Measurements from ENCODE around the gene SRPK2.

Gene SRPK2

DNA sequence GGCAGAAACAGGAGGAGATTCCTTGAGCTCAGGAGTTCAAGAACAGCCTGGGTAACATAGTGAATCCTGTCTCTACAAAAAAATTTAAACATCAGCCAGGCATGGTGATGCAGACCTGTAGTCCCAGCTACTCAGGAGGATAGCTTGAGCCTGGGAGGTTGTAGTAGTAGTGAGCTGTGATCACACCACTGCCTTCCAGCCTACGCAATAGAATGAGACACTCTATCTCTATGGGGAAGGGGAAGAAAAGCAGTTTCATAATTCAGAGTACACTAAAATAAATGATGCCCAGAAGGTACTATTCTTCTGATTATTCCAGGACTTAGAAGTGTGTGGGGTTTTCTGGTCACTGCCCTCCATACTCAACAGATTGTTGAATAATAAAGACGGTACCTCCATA lies 197.4 kb downstream of the SRPK2 start:
- no peak for TF ChIP-seq POLR2A (IDR thresholded peaks at IDR 0.05; ENCODE audit: extremely low read depth, insufficient read length)
- TF ChIP-seq, protein P1, sequence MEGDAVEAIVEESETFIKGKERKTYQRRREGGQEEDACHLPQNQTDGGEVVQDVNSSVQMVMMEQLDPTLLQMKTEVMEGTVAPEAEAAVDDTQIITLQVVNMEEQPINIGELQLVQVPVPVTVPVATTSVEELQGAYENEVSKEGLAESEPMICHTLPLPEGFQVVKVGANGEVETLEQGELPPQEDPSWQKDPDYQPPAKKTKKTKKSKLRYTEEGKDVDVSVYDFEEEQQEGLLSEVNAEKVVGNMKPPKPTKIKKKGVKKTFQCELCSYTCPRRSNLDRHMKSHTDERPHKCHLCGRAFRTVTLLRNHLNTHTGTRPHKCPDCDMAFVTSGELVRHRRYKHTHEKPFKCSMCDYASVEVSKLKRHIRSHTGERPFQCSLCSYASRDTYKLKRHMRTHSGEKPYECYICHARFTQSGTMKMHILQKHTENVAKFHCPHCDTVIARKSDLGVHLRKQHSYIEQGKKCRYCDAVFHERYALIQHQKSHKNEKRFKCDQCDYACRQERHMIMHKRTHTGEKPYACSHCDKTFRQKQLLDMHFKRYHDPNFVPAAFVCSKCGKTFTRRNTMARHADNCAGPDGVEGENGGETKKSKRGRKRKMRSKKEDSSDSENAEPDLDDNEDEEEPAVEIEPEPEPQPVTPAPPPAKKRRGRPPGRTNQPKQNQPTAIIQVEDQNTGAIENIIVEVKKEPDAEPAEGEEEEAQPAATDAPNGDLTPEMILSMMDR (IDR thresholded peaks at IDR 0.05; ENCODE audit: low read depth, low read length), result no peak
- TF ChIP-seq, protein P2, sequence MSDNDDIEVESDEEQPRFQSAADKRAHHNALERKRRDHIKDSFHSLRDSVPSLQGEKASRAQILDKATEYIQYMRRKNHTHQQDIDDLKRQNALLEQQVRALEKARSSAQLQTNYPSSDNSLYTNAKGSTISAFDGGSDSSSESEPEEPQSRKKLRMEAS (IDR thresholded peaks at IDR 0.05; ENCODE audit: low read depth, low read length), result no peak
- DNase-seq (ENCODE audit: low read depth), result no peak
- H3K4me3 ChIP-seq (ENCODE audit: low read depth, low read length), result no peak overlapping the region

DNA sequence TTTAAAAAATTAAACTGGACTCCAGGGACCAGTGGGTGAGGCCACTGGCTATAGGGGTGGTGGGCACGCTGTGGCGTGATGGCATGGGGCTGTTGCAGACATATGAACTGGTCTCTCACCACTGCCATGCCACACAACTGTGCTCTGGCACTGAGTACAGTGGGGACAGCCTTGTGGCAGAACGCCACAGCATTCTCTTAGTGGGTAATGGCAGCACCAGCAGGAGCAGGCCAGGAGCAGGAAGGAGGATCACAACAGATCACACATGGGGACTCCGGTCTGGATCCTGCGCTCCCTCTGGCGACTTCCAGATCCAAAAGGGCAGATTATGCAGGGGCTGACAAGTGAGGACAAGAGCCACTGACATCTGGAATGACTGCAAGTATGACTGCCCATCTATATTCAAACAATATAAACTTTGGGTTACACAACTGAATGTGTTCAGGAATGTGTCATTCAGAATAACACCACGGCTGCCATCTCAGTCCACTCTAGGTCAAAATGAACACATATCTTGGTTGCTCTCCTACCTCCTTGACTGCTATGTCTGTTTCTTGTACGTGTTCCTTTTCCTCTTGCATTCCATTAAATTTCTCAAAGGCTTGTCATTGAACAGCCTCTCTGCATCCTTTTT lies 198.7 kb downstream of the SRPK2 start:
- DNase-seq (ENCODE audit: low read depth), result no peak
- no peak for TF ChIP-seq MYC (IDR thresholded peaks at IDR 0.05; ENCODE audit: low read depth, low read length)
- TF ChIP-seq, protein P1 (IDR thresholded peaks at IDR 0.05; ENCODE audit: low read depth, low read length), result no peak
- TF ChIP-seq, protein P2 (IDR thresholded peaks at IDR 0.05; ENCODE audit: low read depth, low read length), result no peak
- TF ChIP-seq POLR2A (IDR thresholded peaks at IDR 0.05; ENCODE audit: extremely low read depth, insufficient read length), result no peak

DNA sequence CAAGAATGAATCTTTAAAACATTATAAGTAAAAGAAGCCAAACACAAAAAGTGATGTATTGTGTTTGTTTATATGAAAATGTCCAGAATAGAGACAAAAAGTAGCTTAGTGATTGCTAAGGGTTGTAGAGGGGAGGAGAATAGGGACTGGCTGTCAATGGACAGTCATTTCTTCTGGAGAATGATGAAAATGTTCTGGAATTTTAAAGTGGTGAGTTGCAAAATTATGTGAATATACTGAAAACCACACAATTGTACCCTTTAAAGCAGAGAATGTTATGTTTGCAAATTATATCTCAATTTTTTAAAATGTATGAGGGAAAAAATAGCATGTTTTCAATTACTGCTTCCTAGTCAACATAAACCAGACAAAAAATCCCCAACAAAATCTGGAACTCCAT lies 200.5 kb downstream of the SRPK2 start:
- no peak for DNase-seq (ENCODE audit: low read depth)
- TF ChIP-seq, protein P2 (IDR thresholded peaks at IDR 0.05; ENCODE audit: low read depth, low read length), result no peak
- TF ChIP-seq, protein P1 (IDR thresholded peaks at IDR 0.05; ENCODE audit: low read depth, low read length), result no peak
- TF ChIP-seq POLR2A (IDR thresholded peaks at IDR 0.05; ENCODE audit: extremely low read depth, insufficient read length) (no peak), MYC (IDR thresholded peaks at IDR 0.05; ENCODE audit: low read depth, low read length) (no peak)
- H3K4me3 ChIP-seq (ENCODE audit: low read depth, low read length), result no peak overlapping the region

More for the DNA sequence above, 198.7 kb downstream of the SRPK2 start:
- no peak overlapping the region for H3K4me3 ChIP-seq (ENCODE audit: low read depth, low read length)

DNA sequence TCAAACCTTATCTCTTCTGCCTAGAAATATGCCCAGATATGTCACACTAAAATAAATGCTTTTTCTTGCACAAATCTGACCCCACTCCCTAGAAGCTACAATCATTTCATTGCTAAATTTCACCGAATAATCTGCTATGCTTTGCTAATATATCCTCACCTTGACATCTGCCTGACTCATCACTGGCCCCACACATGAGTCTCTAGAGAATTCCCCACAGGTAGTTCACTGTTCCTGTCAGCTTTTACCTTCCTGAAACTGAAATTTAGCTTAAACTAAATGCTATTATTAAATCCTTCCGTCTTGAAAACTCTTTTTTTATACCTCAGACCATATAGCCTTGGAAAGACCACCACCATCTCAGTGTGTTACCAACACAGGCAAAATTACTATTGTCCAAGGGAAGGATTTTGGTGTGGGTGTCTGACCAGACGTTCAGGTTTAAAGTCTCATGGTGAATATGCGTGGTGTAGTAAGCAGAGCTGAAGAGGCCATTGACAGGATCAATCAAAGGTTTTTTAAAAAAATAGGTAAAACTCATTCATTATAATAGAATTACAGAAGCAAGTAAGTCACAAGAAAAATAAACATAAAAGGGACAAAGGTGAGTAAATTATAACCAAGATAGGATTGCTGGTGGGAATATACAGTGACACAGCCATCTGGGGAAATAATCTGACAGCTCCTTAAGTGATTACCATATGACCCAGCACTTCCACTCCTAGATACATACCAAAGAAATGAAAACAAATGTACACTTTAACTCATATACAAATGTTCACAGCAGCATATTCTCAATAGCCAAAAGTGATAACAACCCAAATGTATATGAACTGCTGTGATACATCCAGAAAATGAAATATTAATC lies 201.2 kb downstream of the SRPK2 start:
- DNase-seq (ENCODE audit: low read depth), result no peak
- no peak overlapping the region for H3K4me3 ChIP-seq (ENCODE audit: low read depth, low read length)
- TF ChIP-seq, protein P2 (IDR thresholded peaks at IDR 0.05; ENCODE audit: low read depth, low read length), result no peak
- TF ChIP-seq, protein P1 (IDR thresholded peaks at IDR 0.05; ENCODE audit: low read depth, low read length), result no peak
- TF ChIP-seq MYC (IDR thresholded peaks at IDR 0.05; ENCODE audit: low read depth, low read length), result no peak
- no peak for TF ChIP-seq POLR2A (IDR thresholded peaks at IDR 0.05; ENCODE audit: extremely low read depth, insufficient read length)

DNA sequence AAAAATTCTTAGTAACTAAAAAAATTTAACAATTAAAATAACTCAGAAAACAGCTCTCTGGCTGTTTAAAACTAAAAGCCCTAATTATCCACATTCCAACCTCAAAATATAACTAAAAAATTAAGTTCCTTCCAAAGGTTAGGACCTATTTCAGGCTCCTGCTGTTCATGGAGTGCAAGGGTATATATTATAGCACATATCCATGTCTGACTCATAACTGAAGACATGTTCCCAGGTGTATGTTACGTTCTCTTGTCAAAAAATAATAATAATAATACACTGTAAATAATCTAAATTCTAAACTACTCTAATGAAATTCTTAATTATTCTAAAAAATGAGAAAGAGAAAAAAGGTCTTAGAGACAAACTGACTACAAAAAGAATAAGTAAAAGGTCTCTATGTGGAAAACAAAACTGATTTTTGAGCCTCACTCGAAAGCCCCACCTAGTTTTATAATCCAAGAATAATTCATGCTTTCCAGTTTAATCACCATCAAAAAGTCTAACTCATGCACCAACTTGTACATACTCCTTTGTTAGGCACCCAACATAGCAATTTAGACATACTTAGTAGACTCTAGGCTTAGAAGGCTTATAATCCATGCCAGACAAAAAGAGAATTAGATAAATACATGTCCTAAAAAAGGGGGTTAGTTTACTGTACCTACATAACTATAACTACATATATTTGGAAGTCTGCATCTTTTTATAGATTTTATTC lies 203.3 kb downstream of the SRPK2 start:
- no peak for DNase-seq (ENCODE audit: low read depth)
- no peak overlapping the region for H3K4me3 ChIP-seq (ENCODE audit: low read depth, low read length)
- TF ChIP-seq, protein P2 (IDR thresholded peaks at IDR 0.05; ENCODE audit: low read depth, low read length), result no peak
- no peak for TF ChIP-seq MYC (IDR thresholded peaks at IDR 0.05; ENCODE audit: low read depth, low read length)
- no peak for TF ChIP-seq POLR2A (IDR thresholded peaks at IDR 0.05; ENCODE audit: extremely low read depth, insufficient read length)
- TF ChIP-seq, protein P1 (IDR thresholded peaks at IDR 0.05; ENCODE audit: low read depth, low read length), result no peak

All from NB4 (cell line).